ENCODE data around the gene DOCK2. TPM values are rescaled to one million over a fixed set of nuclear protein-coding genes. Genes with fewer than 3 reads are reported as not detected.

The DOCK2 gene
- total and polyA plus RNA-seq, 2 of the 8 experiments (the other 6 are each of a cell fraction or from before 2014, with no cell fraction given), result 3.9 to 5.7 TPM

DNA sequence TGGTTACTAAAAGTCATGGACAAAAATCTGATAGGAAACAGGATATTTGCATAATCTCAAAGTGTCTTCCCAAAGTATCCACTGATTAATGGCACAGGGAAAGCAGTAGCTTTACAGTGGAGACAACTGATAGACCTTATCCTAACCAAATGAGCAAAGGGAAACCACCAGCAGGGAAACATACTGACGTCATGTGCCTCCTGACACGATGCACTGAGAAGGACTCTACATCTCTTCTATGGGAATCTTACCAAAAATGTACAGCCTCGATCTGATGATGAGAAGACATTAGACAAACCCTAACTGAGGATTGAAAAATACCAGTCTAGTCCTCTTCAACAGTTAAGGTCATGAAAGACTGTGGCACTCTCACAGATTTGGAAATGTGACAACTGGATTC, 177.0 kb downstream of the DOCK2 start:
- Histone ChIP-seq H4K20me1 (replicated peaks in 1 of 2; ENCODE audit: control insufficient read depth in 1 of 2, insufficient read depth in 2 of 2, low read length in 2 of 2) (no peaks in the 10 kb centered on the region), H2BK15ac (ENCODE audit: low read length) (no peak overlapping the region; the same call in 1 of the 2 replicates), H3K9me3 (ENCODE audit: insufficient read depth in 2 of 2, low read depth in 1 of 2, low read length in 1 of 2) (no peaks in the 10 kb centered on the region), H3K79me1 (ENCODE audit: low read depth, low read length) (no peaks in the 10 kb centered on the region), H3K79me2 (ENCODE audit: control insufficient read depth in 1 of 2, insufficient read depth in 2 of 2, low read length in 2 of 2) (no peaks in the 10 kb centered on the region), H2BK120ac (replicated peaks; ENCODE audit: low read depth, low read length) (no peak overlapping the region), H3K4ac (replicated peaks; ENCODE audit: insufficient read length, low read depth, low read length) (no peak overlapping the region), H4K5ac (ENCODE audit: insufficient read length, low read depth, low read length) (no peak overlapping the region), H2BK12ac (ENCODE audit: low read depth, low read length) (no peak overlapping the region), H3K4me2 (ENCODE audit: insufficient read depth in 1 of 2, low read depth in 2 of 2, low read length in 2 of 2) (no peak overlapping the region), H4K8ac (ENCODE audit: extremely low read depth, insufficient read depth, low read length) (no peak overlapping the region), H3K4me3 (ENCODE audit: extremely low read depth in 1 of 4, insufficient read depth in 2 of 4, low read depth in 3 of 4, low read length in 4 of 4) (no peak overlapping the region), H3K9ac (replicated peaks in 1 of 4; ENCODE audit: extremely low read depth in 1 of 4, low read depth in 3 of 4, low read length in 3 of 4) (no peak overlapping the region), H4K91ac (replicated peaks; ENCODE audit: insufficient read length, low read length) (no peak overlapping the region), H2AK5ac (ENCODE audit: low read depth, low read length) (peak overlapping the region; percentile 17; the same call in 1 of the 2 replicates), H3K27ac (ENCODE audit: low read depth, low read length) (no peak overlapping the region), H3K23ac (ENCODE audit: insufficient read length) (no peak overlapping the region), H3K27me3 (replicated peaks in 1 of 4; ENCODE audit: control insufficient read depth in 3 of 4, extremely low read depth in 1 of 4, insufficient read depth in 3 of 4, low read length in 3 of 4) (peaks cover 0 to 2% (median 0%) of the 10 kb centered on the region in 4 experiments; a peak in 1 of 7 replicates), H2BK20ac (ENCODE audit: low read length) (no peak overlapping the region), H3K23me2 (ENCODE audit: low read depth, low read length) (0 out of 2 replicates have a peak, but pooled peaks cover 1% of the 10 kb centered on the region), H3K56ac (replicated peaks; ENCODE audit: insufficient read length, low read depth, low read length) (no peak overlapping the region), H3K36me3 (ENCODE audit: control insufficient read depth in 2 of 4, insufficient read depth in 4 of 4, low read length in 3 of 4) (no peaks in the 10 kb centered on the region), H3K18ac (ENCODE audit: extremely low read depth, low read length) (no peak overlapping the region), H2AFZ (ENCODE audit: low read length) (no peak overlapping the region), H3K4me1 (replicated peaks in 1 of 4; ENCODE audit: control insufficient read depth in 3 of 4, insufficient read depth in 4 of 4, low read length in 3 of 4) (peaks cover 2 to 22% (median 18%) of the 10 kb centered on the region in 4 experiments), H3K14ac (ENCODE audit: insufficient read length) (no peak overlapping the region), H2BK5ac (ENCODE audit: low read depth, low read length) (no peak overlapping the region)
- WGBS, 2 experiments (ENCODE audit: extremely low coverage in 1 of 2, insufficient coverage in 1 of 2, insufficient read length in 1 of 2, insufficient replicate concordance in 2 of 2, low coverage in 1 of 2, low lambda C conversion rate in 2 of 2, missing lambda C conversion rate in 1 of 2), result 94% methylated on average over 3 of the region's 3 CpGs; no CpG with 5 or more reads in 1 of the 2 experiments
- ChIA-PET POLR2A (ENCODE audit: partially characterized antibody) (no interaction called here), CTCF (ENCODE audit: partially characterized antibody) (no interaction called here)
- DNase-seq (ENCODE audit: low read depth in 1 of 2, low spot score in 2 of 2) (no peak), FAIRE-seq (no peak)
- TF ChIP-seq POLR2A (IDR thresholded peaks at IDR 0.05; ENCODE audit: control extremely low read depth in 1 of 2, low read depth in 2 of 2, low read length in 2 of 2) (no peak), SIN3A (conservative IDR thresholded peaks at IDR 0.05 in 1 of 2, IDR thresholded peaks at IDR 0.05 in 1 of 2; ENCODE audit: low read depth in 1 of 2, low read length in 2 of 2) (no peak), CEBPB (IDR thresholded peaks at IDR 0.05; ENCODE audit: low read depth, low read length) (no peak), TCF12 (IDR thresholded peaks at IDR 0.05; ENCODE audit: low read depth, low read length) (no peak), RXRA (IDR thresholded peaks at IDR 0.05; ENCODE audit: insufficient read depth, low read depth, low read length) (no peak), ASH2L (IDR thresholded peaks at IDR 0.05; ENCODE audit: low read length) (no peak), HDAC2 (IDR thresholded peaks at IDR 0.05; ENCODE audit: borderline replicate concordance in 1 of 2, low read depth in 2 of 2, low read length in 2 of 2) (no peak), SUZ12 (IDR thresholded peaks at IDR 0.05; ENCODE audit: low read length) (no peak), PHF8 (conservative IDR thresholded peaks at IDR 0.05; ENCODE audit: low read depth, low read length) (no peak), SAP30 (IDR thresholded peaks at IDR 0.05; ENCODE audit: insufficient read depth, insufficient replicate concordance, low read length) (no peak), RBBP5 (IDR thresholded peaks at IDR 0.05; ENCODE audit: borderline replicate concordance, low read depth, low read length) (no peak)
